AG10803 (cell line): ENCODE measurements around the gene LDLRAD4.

Experiments used
- DNase-seq: peaks from one replicate; pipeline ENCODE4 v3.0.0; 2010; ENCODE audit warnings: low read depth
- H3K4me3 ChIP-seq: 2 replicates; pipeline ENCODE4 v1.5.1; 2011; ENCODE audit warnings: mild to moderate bottlenecking, low read length, control low read depth
- CTCF ChIP-seq: conservative IDR thresholded peaks from 2 replicates; pipeline ENCODE4 v1.5.1; 2011; ENCODE audit warnings: mild to moderate bottlenecking, low read length, control low read depth, inconsistent platforms

Gene LDLRAD4

GRCh38 chr18:13645093-13645492, 426.5 kb downstream of the LDLRAD4 start:
- no peak overlapping the region for H3K4me3 ChIP-seq
- DNase-seq, result no peak
- no peak for TF ChIP-seq CTCF

- no peak overlapping the region for H3K4me3 ChIP-seq
- no peak for DNase-seq
- TF ChIP-seq CTCF, result no peak
These were observed 428.1 kb downstream of the LDLRAD4 start for GRCh38 chr18:13646633-13647032.

GRCh38 chr18:13647761-13648160, 429.2 kb downstream of the LDLRAD4 start:
- no peak for TF ChIP-seq CTCF
- H3K4me3 ChIP-seq, result no peak overlapping the region

GRCh38 chr18:13649397-13650390, 431.1 kb downstream of the LDLRAD4 start:
- H3K4me3 ChIP-seq, result no peak overlapping the region
- no peak for TF ChIP-seq CTCF
- no peak for DNase-seq

More at GRCh38 chr18:13647761-13648160, 429.2 kb downstream of the LDLRAD4 start:
- DNase-seq, result no peak

- DNase-seq, result no peak
- TF ChIP-seq CTCF, result no peak
These were observed 435.3 kb downstream of the LDLRAD4 start for GRCh38 chr18:13653746-13654433.

GRCh38 chr18:13657974-13658373, 439.4 kb downstream of the LDLRAD4 start:
- no peak for TF ChIP-seq CTCF
- no peak for DNase-seq
- no peak overlapping the region for H3K4me3 ChIP-seq

More at GRCh38 chr18:13653746-13654433, 435.3 kb downstream of the LDLRAD4 start:
- no peak overlapping the region for H3K4me3 ChIP-seq
